Stomach smooth muscle (tissue), 2 donors: Measurements from ENCODE around the gene SYTL5.
"Not testable (repeated sequence)": the region's sequence is repeated elsewhere in the genome, so short reads cannot be mapped to it uniquely, and the experiment has no call there.

Source experiments
- H3K27ac ChIP-seq: one replicate; pipeline ENCODE4 v1.7.0; 2013; ENCODE audit warnings: mild to moderate bottlenecking, low read length, inconsistent platforms
- H3K27me3 ChIP-seq, 2 donors: one replicate each; pipeline ENCODE4 v1.7.0; 2013; ENCODE audit warnings: low read length in 2 of 2; ENCODE audit not compliant: insufficient read depth in 2 of 2, control insufficient read depth in 1 of 2
- H3K36me3 ChIP-seq, 2 donors: one replicate each; pipeline ENCODE4 v1.7.0; 2013; ENCODE audit warnings: low read length in 2 of 2; ENCODE audit not compliant: control insufficient read depth in 2 of 2, insufficient read depth in 2 of 2
- H3K4me1 ChIP-seq: one replicate; pipeline ENCODE4 v1.7.0; 2013; ENCODE audit warnings: low read length; ENCODE audit not compliant: control insufficient read depth, insufficient read depth
- H3K4me3 ChIP-seq, 2 donors: one replicate each; pipeline ENCODE4 v1.7.0; 2013; ENCODE audit warnings: low read length in 2 of 2
- H3K9ac ChIP-seq, 2 donors: one replicate each; pipeline ENCODE4 v1.7.0; 2013; ENCODE audit warnings: low read length in 2 of 2, mild to moderate bottlenecking in 1 of 2
- H3K9me3 ChIP-seq, 2 donors: one replicate each; pipeline ENCODE4 v1.7.0; 2013; ENCODE audit warnings: low read length in 2 of 2; ENCODE audit not compliant: control insufficient read depth in 2 of 2
- donor health status: healthy.
- donor health status: Pancreatic carcinoma.

The SYTL5 gene

DNA sequence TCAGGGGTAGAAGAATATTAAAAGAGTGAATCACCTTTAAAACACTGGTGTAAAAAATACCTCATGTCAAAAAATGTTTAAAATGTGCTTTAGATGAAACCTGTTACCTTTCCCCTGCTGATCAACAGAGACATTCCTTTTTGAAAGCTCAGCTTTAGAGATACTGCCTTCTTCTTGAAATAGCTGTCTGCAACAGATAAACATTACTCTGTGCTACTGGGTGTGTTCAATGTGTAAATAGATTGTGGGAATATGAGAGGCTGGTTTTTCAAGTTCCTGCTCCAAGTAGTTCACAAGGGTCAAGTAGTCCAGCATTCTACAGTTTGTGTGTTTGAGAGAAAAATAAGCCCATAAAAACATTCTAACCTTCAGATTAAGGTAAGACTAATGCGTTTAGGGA, at the start of gene SYTL5:
SYTL5 (plus strand) TSS at position 263 of the 400 bp plus-strand sequence. CDS start 27,337 bp downstream, outside the sequence.
- H3K4me3 ChIP-seq, result no peak within 1 kb of the TSS
- H3K27me3 ChIP-seq, result no peaks in the 10 kb centered on the region
- H3K36me3 ChIP-seq, result no peaks in the 10 kb centered on the region
- H3K9ac ChIP-seq, result no peak within 1 kb of the TSS
- no peak within 1 kb of the TSS for H3K27ac ChIP-seq
- no peaks in the 10 kb centered on the region for H3K4me1 ChIP-seq
- H3K9me3 ChIP-seq, result peaks cover 0 to 4% of the 10 kb centered on the region in 2 donors

DNA sequence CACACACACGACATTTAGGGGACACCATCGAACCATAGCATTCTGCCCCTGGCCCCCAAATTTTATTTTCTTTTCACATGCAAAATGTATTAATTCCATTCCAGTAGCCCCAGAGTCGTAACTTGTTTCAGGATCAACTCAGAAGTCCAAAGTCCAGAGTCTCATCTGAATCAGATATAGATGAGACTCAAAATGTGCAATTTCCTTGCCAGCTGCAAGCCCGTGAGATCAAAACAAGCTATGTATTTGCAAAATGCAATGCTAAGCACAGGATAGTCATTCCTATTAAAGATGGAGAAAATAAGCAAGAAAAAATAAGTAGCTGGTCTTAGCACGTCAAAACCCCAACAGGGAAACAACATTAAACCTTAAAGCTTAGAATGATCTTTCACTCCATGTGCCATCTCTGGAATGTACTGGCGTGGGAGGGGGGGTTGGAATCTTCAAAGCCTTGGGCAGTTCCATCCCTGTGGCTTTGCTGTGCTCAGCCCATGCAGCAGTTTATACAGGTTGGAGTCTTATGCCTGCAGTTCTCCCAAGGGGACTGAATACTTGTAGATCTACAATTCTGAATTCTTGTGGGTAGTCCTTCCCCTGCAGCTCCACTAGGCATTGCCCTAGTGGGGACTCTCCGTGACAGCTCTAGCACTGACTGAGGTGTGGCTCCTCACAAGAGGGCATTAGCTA, 47.7 kb upstream of the SYTL5 start:
- H3K4me1 ChIP-seq, result no peaks in the 10 kb centered on the region
- H3K27ac ChIP-seq, result no peak overlapping the region
- no peaks in the 10 kb centered on the region for H3K9me3 ChIP-seq
- H3K36me3 ChIP-seq, result no peaks in the 10 kb centered on the region
- H3K27me3 ChIP-seq, result peaks cover 0 to 4% of the 10 kb centered on the region in 2 donors
- H3K4me3 ChIP-seq, result no peak overlapping the region
- H3K9ac ChIP-seq, result no peak overlapping the region

DNA sequence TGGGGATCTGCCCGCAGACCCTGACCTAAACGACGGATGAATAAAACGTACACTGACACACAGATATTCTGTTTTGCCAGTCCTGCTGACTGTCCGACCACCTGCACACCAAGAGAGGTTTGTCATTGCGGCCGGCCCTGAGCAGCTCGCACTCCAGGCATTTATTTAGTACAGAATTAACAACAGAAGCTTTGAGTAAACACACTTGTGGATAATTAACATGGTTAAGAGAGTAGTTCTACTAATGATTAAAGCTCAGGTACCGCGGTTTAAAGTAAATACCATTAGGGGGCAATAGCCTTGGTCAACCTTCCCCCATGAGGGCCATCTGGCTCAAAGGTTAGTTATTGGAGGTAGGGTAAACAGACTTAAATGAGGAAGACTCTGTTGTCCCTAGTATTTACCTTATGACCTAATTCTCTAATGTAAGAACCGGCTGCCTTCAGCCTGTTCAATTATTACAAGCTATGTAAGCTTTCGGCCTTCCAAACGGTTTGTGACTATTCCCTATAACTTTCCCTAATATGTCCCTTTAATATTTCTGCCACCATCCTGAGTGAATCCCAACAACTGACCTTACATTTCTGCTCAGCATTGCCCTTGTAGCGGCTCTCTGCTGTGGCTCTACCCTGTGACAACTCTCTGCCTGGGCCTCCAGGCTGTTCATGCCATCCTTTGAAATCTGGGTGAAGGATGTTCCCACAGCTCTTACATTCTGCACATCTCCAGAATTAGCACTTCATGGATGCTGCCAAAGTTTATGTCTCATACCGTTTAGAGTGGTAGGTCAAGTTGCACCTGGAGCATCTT, 46.9 kb upstream of the SYTL5 start:
- H3K36me3 ChIP-seq, result no peaks in the 10 kb centered on the region
- no peak overlapping the region for H3K27ac ChIP-seq
- no peaks in the 10 kb centered on the region for H3K4me1 ChIP-seq
- H3K9me3 ChIP-seq, result no peaks in the 10 kb centered on the region
- no peak overlapping the region for H3K9ac ChIP-seq
- H3K27me3 ChIP-seq, result peaks cover 0 to 4% of the 10 kb centered on the region in 2 donors
- no peak overlapping the region for H3K4me3 ChIP-seq

- no peaks in the 10 kb centered on the region for H3K4me1 ChIP-seq
- H3K9me3 ChIP-seq, result no peaks in the 10 kb centered on the region
- peaks cover 0 to 4% of the 10 kb centered on the region in 2 donors for H3K27me3 ChIP-seq
- no peak overlapping the region for H3K4me3 ChIP-seq
- no peak overlapping the region for H3K9ac ChIP-seq
- H3K36me3 ChIP-seq, result no peaks in the 10 kb centered on the region
- no peak overlapping the region for H3K27ac ChIP-seq
Measured at GRCh38 chrX:37961118-37961517, 45.2 kb upstream of the SYTL5 start.

GRCh38 chrX:37967714-37968113, 38.6 kb upstream of the SYTL5 start:
- Histone ChIP-seq H3K9ac (no peak overlapping the region), H3K27me3 (no peaks in the 10 kb centered on the region), H3K9me3 (no peaks in the 10 kb centered on the region), H3K4me3 (no peak overlapping the region), H3K27ac (no peak overlapping the region), H3K36me3 (no peaks in the 10 kb centered on the region), H3K4me1 (no peaks in the 10 kb centered on the region)

GRCh38 chrX:37975421-37975820, 30.9 kb upstream of the SYTL5 start:
- H3K36me3 ChIP-seq, result no peaks in the 10 kb centered on the region
- no peaks in the 10 kb centered on the region for H3K9me3 ChIP-seq
- no peak overlapping the region for H3K27ac ChIP-seq
- H3K4me1 ChIP-seq, result no peaks in the 10 kb centered on the region
- H3K9ac ChIP-seq, result no peak overlapping the region
- H3K4me3 ChIP-seq, result no peak overlapping the region
- no peaks in the 10 kb centered on the region for H3K27me3 ChIP-seq

DNA sequence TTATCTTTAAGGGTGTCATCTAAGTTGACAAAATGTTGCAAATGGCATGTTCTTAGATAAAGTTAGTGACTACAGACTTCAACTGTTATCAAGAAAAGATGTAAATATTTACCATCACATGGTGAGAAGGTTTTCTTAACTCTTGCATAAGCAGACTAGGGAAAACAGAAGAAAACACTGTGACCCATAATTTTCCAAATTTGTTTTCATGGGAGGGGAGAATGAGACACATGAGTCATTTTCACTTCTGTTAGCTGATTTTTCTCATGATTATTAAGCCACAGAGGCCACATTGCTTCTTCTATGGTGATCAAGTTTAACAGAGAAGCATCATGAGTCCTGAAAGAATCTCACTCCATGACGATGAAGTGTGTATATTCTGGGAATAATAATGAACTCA, 30.2 kb upstream of the SYTL5 start:
- Histone ChIP-seq H3K27ac (no peak overlapping the region), H3K4me3 (no peak overlapping the region), H3K9ac (no peak overlapping the region), H3K36me3 (no peaks in the 10 kb centered on the region), H3K4me1 (no peaks in the 10 kb centered on the region), H3K27me3 (no peaks in the 10 kb centered on the region), H3K9me3 (no peaks in the 10 kb centered on the region)

DNA sequence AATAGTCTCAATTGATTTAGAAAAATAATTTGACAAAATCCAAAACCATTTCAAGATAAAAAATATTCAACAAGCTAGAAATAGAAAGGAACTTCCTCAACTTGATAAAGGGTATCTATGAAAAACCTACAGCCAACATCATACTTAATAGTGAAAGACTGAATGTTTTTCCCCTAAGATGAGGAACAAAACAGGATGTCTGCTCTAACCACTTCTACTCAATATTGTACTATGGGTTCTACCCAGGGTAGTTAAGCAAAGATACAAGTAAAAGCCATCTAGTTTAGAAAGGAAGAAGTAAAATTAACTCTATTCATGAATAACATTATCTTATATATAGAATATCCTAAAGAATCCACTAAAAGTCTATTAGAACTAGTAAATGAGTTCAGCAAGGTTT, 21.5 kb upstream of the SYTL5 start:
- H3K4me1 ChIP-seq, result no peaks in the 10 kb centered on the region
- no peak overlapping the region for H3K4me3 ChIP-seq
- peaks cover 0 to 2% of the 10 kb centered on the region in 2 donors for H3K27me3 ChIP-seq
- H3K27ac ChIP-seq, result no peak overlapping the region
- H3K9ac ChIP-seq, result no peak overlapping the region
- no peaks in the 10 kb centered on the region for H3K9me3 ChIP-seq
- H3K36me3 ChIP-seq, result no peaks in the 10 kb centered on the region

GRCh38 chrX:37986893-37987292, 19.5 kb upstream of the SYTL5 start:
- Histone ChIP-seq H3K4me1 (no peaks in the 10 kb centered on the region), H3K9me3 (no peaks in the 10 kb centered on the region), H3K9ac (no peak overlapping the region), H3K27ac (no peak overlapping the region), H3K27me3 (peaks cover 0 to 4% of the 10 kb centered on the region in 2 donors), H3K4me3 (no peak overlapping the region), H3K36me3 (no peaks in the 10 kb centered on the region)

DNA sequence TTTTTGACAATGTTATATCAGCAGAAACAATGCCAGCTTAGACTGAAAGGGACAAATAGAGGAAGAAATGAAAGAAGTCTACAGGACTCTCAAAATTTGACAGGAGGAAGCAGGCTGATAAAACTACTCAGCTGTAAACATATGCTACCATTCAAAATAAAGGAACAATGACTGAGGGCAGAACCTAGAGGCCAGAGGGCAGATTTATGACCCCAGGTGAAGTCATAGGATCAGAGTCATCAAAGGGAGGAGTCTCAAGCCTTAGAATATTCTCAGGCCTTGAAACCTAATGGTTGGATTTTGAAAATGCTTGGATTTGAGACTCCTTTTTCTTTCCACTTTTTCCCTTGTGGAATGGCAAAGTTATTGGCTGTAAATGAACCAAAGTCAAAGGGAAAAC, 17.0 kb upstream of the SYTL5 start:
- H3K4me1 ChIP-seq, result no peaks in the 10 kb centered on the region
- H3K9me3 ChIP-seq, result no peaks in the 10 kb centered on the region
- no peak overlapping the region for H3K27ac ChIP-seq
- no peaks in the 10 kb centered on the region for H3K36me3 ChIP-seq
- H3K4me3 ChIP-seq, result no peak overlapping the region
- no peak overlapping the region for H3K9ac ChIP-seq
- H3K27me3 ChIP-seq, result peaks cover 0 to 6% of the 10 kb centered on the region in 2 donors

DNA sequence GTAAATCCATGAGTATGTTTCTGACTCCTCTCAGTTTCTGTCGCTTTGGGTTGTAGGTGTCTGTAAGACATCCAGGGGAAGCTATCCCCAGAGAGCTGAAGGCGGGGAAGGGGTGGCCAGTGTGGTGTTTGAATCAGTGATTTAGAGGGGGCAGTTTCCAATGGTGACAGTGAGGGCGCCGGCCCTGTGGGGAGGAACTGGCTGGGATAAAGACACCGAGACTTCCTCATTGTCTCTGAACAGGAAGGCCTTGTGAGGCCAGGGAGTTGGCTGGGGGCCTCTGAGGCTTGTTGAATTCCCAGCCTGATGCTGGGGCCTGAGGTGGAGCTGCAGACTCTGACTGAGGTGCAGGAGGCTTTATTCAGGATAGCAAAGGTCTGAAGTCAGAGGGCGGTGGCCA, 15.1 kb upstream of the SYTL5 start:
- H3K27me3 ChIP-seq, H3K9ac ChIP-seq: not testable (repeated sequence)

More for the DNA sequence above, 15.1 kb upstream of the SYTL5 start:
- not testable (repeated sequence) for H3K4me3 ChIP-seq, H3K4me1 ChIP-seq, H3K27ac ChIP-seq, H3K36me3 ChIP-seq, H3K9me3 ChIP-seq
